ENCODE measurements around the gene TPPP.

TPPP gene

GRCh38 chr5:676699-677076 is 16.5 kb downstream of the TPPP start:
- no peak for DNase-seq

GRCh38 chr5:675871-676698 is 17.1 kb downstream of the TPPP start:
- DNase-seq: no peak

GRCh38 chr5:675111-675870 is 17.9 kb downstream of the TPPP start:
- DNase-seq: no peak

GRCh38 chr5:674630-675011 is 18.5 kb downstream of the TPPP start:
- DNase-seq: no peak

GRCh38 chr5:673831-674629 is 19.1 kb downstream of the TPPP start:
- no peak for DNase-seq

GRCh38 chr5:673161-673830 is 19.9 kb downstream of the TPPP start:
- no peak for DNase-seq

- DNase-seq: peak; percentile 3 to 12
These were observed 20.6 kb downstream of the TPPP start for GRCh38 chr5:672329-673160.

GRCh38 chr5:671459-672328 is 21.5 kb downstream of the TPPP start:
- peak; percentile 25 to 68 for DNase-seq

- DNase-seq: no peak
These were observed 22.5 kb downstream of the TPPP start for GRCh38 chr5:670396-671270.

- DNase-seq: no peak
These were observed 23.2 kb downstream of the TPPP start for GRCh38 chr5:669842-670395.

GRCh38 chr5:669111-669841 is 23.9 kb downstream of the TPPP start:
- no peak for DNase-seq

- DNase-seq: peak in 1 of 2 donors; percentile 22
These were observed 24.7 kb downstream of the TPPP start for GRCh38 chr5:668283-668995.

GRCh38 chr5:666816-667498 is 26.2 kb downstream of the TPPP start:
- no peak for DNase-seq

- no peak for DNase-seq
These were observed 27.0 kb downstream of the TPPP start for GRCh38 chr5:665956-666711.

GRCh38 chr5:665541-665955 is 27.6 kb downstream of the TPPP start:
- DNase-seq: no peak

- no peak for DNase-seq
These were observed 28.2 kb downstream of the TPPP start for GRCh38 chr5:664994-665360.
